ENCODE data around the gene MYCBPAP.

Gene MYCBPAP

DNA sequence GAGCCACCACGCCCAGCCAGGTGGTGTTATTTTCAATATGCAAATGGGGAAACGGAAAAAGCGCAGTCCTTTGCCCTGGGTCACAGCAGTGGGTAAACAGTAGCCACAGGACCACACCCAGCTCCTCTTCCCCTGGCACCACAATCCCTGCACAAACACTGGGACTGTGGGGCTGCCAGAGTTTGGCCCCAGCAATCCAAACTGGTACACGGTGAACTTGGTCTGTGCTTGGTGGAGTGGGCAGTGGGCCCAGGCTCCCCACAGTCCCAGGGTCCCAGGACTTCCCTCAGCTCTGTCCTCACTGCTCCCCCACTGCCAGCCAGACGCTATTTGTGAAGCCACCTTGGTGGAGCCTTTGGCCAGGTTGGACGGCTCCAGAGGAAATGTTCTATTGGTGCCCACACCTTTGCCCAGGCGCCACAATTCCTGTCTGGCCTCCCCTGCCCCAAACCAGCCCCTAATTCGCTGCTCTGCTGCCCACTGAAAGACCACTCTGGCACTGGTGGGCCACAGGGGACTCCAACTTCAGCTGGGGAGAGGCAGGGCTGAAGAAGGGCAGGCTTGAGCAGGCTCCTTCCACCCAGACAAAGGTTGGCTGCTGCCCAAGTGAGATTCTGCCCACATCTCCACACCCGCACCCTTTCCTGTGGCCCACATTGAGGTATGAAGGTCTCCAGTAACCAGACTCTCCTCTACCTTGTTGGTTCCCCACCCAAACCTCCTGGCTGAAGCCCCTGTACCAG lies 41.7 kb upstream of the MYCBPAP start:
- Histone ChIP-seq H3K79me2 (ENCODE audit: low read length) (no peaks in the 10 kb centered on the region), H3K9ac (ENCODE audit: low read length) (no peak overlapping the region), H3K4me2 (ENCODE audit: low read depth, low read length) (no peak overlapping the region), H3F3A (ENCODE audit: insufficient read depth, low read length) (no peaks in the 10 kb centered on the region), H3K9me2 (replicated peaks; ENCODE audit: insufficient read depth, low read length) (no peaks in the 10 kb centered on the region), H3K4me1 (ENCODE audit: low read length) (no peaks in the 10 kb centered on the region), H3K27me3 (replicated peaks; ENCODE audit: insufficient read depth, low read length) (no peaks in the 10 kb centered on the region), H2AFZ (ENCODE audit: low read length) (no peak overlapping the region), H3K4me3 (ENCODE audit: low read length) (no peak overlapping the region), H3K27ac (ENCODE audit: low read length) (no peak overlapping the region), H3K9me3 (replicated peaks; ENCODE audit: insufficient read depth, low read length) (no peaks in the 10 kb centered on the region), H4K20me1 (ENCODE audit: insufficient read depth, low read length) (no peaks in the 10 kb centered on the region), H3K36me3 (replicated peaks; ENCODE audit: insufficient read depth, low read length) (no peaks in the 10 kb centered on the region)
- no peak for DNase-seq
- no peak for TF ChIP-seq CTCF (IDR thresholded peaks at IDR 0.05; ENCODE audit: low read length)
- no peak for TF ChIP-seq EZH2phosphoT487 (IDR thresholded peaks at IDR 0.05; ENCODE audit: low read length)
- no peak for TF ChIP-seq EZH2 (optimal IDR thresholded peaks at IDR 0.05; ENCODE audit: low read depth, low read length)

DNA sequence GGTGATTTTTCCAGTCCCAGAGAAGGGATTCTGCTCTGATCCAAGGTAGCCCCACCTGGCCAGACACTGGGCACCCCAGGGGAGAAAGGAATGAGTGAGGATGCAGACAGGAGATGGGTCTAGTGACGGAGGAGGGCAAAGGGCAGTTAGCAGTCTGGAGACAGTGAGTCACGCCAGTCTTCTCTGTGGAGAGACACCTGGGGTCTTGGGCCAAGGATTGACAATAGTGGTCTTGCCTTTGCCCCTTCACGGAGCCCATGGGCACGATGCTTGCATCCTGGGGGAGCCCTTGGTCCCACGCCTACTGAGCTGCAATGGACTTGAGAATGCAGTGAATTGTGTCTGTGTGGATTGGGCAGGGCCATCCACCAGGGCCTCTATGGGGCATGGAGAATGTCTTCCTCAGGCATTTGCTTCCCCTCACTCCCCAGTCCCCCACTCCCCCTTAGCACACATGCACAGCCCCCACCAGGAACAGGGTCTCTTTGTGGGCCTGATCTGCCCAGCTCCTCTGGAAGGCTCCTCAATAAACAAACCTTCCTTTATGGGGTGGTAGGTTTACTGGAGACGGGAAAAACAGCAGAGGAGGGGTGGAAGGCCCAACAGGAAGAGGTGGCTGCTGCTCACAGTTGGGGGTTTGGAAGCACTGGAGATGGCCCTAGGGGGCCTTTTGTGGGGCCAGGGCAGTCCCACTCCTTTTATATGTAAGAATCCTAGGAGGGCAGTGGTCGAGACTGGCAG lies 41.0 kb upstream of the MYCBPAP start:
- H3F3A ChIP-seq (ENCODE audit: insufficient read depth, low read length) = no peaks in the 10 kb centered on the region
- H4K20me1 ChIP-seq (ENCODE audit: insufficient read depth, low read length) = no peaks in the 10 kb centered on the region
- TF ChIP-seq EZH2phosphoT487 (IDR thresholded peaks at IDR 0.05; ENCODE audit: low read length) = no peak
- no peak for TF ChIP-seq EZH2 (optimal IDR thresholded peaks at IDR 0.05; ENCODE audit: low read depth, low read length)
- no peak for TF ChIP-seq CTCF (IDR thresholded peaks at IDR 0.05; ENCODE audit: low read length)
- H3K27me3 ChIP-seq (replicated peaks; ENCODE audit: insufficient read depth, low read length) = no peaks in the 10 kb centered on the region
- H3K27ac ChIP-seq (ENCODE audit: low read length) = no peak overlapping the region
- H3K4me3 ChIP-seq (ENCODE audit: low read length) = no peak overlapping the region
- no peak for DNase-seq
- no peak overlapping the region for H3K9ac ChIP-seq (ENCODE audit: low read length)
- H3K4me2 ChIP-seq (ENCODE audit: low read depth, low read length) = no peak overlapping the region
- H3K36me3 ChIP-seq (replicated peaks; ENCODE audit: insufficient read depth, low read length) = no peaks in the 10 kb centered on the region
- no peak overlapping the region for H2AFZ ChIP-seq (ENCODE audit: low read length)
- no peaks in the 10 kb centered on the region for H3K79me2 ChIP-seq (ENCODE audit: low read length)
- no peaks in the 10 kb centered on the region for H3K4me1 ChIP-seq (ENCODE audit: low read length)
- no peaks in the 10 kb centered on the region for H3K9me2 ChIP-seq (replicated peaks; ENCODE audit: insufficient read depth, low read length)
- no peaks in the 10 kb centered on the region for H3K9me3 ChIP-seq (replicated peaks; ENCODE audit: insufficient read depth, low read length)

DNA sequence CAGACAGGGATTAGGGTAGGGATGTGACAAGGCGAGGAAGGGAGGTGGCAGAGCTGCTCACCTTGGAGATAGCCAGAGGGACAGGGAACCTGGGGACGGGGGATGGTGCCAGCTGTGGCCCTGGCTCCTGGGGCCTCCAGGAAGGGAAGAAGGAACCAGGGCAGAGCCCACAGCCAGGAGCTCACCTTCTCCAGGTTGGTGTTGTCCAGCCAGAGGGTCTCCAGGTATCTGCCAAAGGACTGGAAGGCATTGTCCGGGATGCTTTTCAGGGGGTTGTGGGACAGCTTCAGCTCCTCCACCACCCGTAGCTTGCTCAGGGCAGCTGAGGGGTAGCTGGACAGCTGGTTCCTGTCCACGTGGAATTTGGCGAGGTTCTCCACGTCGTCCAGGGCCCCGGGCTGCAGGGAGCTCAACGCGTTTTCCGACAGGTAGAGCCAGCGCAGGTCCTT lies 40.4 kb upstream of the MYCBPAP start:
- H4K20me1 ChIP-seq (ENCODE audit: insufficient read depth, low read length) = no peaks in the 10 kb centered on the region
- H3K36me3 ChIP-seq (replicated peaks; ENCODE audit: insufficient read depth, low read length) = no peaks in the 10 kb centered on the region
- H3F3A ChIP-seq (ENCODE audit: insufficient read depth, low read length) = no peaks in the 10 kb centered on the region
- no peaks in the 10 kb centered on the region for H3K9me3 ChIP-seq (replicated peaks; ENCODE audit: insufficient read depth, low read length)
- H3K27me3 ChIP-seq (replicated peaks; ENCODE audit: insufficient read depth, low read length) = no peaks in the 10 kb centered on the region
- H3K9me2 ChIP-seq (replicated peaks; ENCODE audit: insufficient read depth, low read length) = no peaks in the 10 kb centered on the region
- DNase-seq = no peak
- no peak for TF ChIP-seq EZH2 (optimal IDR thresholded peaks at IDR 0.05; ENCODE audit: low read depth, low read length)
- TF ChIP-seq CTCF (IDR thresholded peaks at IDR 0.05; ENCODE audit: low read length) = no peak
- no peak for TF ChIP-seq EZH2phosphoT487 (IDR thresholded peaks at IDR 0.05; ENCODE audit: low read length)
- H3K9ac ChIP-seq (ENCODE audit: low read length) = no peak overlapping the region
- H2AFZ ChIP-seq (ENCODE audit: low read length) = no peak overlapping the region
- H3K27ac ChIP-seq (ENCODE audit: low read length) = no peak overlapping the region
- H3K4me1 ChIP-seq (ENCODE audit: low read length) = no peaks in the 10 kb centered on the region
- no peak overlapping the region for H3K4me3 ChIP-seq (ENCODE audit: low read length)
- no peak overlapping the region for H3K4me2 ChIP-seq (ENCODE audit: low read depth, low read length)
- H3K79me2 ChIP-seq (ENCODE audit: low read length) = no peaks in the 10 kb centered on the region
